ENCODE results near the gene HEG1. TPM values are rescaled to one million over a fixed set of nuclear protein-coding genes. Genes with fewer than 3 reads are reported as not detected.

Gene HEG1
- total and polyA plus RNA-seq, 2 of the 8 experiments (the other 6 are each of a cell fraction or from before 2014, with no cell fraction given), result 5.3 to 9.7 TPM

DNA sequence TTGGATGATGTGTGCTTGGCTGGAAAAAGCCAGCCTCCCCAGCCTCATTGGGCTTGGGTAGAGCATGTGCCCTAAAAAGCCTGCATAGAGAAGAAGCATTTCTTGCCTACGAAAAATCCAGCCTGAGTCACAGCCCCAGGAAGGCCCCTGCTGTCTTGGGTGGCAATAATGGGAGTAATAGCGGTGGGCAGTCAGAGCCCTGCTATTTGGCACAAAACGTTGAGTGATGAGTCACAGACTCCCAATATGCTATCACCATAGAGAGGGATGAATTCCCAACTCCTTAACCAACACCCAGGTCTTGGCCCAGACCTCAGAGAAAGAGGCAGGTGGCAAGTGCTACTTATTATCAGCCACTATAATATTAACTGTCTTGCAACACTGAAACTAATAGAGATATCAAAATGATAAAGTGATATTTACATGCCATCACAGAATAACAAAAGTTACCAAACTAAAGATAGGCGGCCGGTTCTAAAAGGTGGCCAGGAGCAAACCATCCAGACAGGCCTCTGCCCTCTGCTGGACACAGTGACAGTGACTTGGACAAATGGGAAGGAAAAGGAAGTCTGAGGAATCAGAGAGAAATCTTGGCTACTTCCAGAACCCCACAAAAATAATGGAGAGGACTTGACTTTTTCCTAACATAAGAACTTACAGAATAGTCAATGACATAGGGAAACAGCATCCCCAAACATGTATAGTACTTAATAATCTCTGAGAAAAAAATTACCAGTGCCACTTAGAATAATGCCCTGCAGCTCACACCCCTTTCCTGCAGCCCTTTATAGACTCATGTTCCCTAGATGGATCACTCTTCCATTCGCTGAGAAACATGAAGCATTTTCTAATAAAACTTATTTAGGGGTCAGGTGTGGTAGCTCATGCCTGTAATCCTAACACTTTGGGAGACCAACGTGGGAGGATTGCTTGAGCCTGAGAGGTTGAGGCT is 69.3 kb downstream of the HEG1 start:
- H2BK5ac ChIP-seq (ENCODE audit: low read depth, low read length), result no peak overlapping the region
- no peak overlapping the region for H2BK20ac ChIP-seq (ENCODE audit: low read length)
- H3K23ac ChIP-seq (ENCODE audit: insufficient read length), result no peak overlapping the region
- FAIRE-seq (no peak), DNase-seq (ENCODE audit: low read depth in 1 of 2, low spot score in 2 of 2) (peak in 1 of 2 experiments; percentile 44)
- H3K4me3 ChIP-seq (ENCODE audit: extremely low read depth in 1 of 4, insufficient read depth in 2 of 4, low read depth in 3 of 4, low read length in 4 of 4), result no peak overlapping the region
- H4K8ac ChIP-seq (ENCODE audit: extremely low read depth, insufficient read depth, low read length), result no peak overlapping the region
- H3K18ac ChIP-seq (ENCODE audit: extremely low read depth, low read length), result no peak overlapping the region
- no peak overlapping the region for H4K91ac ChIP-seq (replicated peaks; ENCODE audit: insufficient read length, low read length)
- no peaks in the 10 kb centered on the region for H3K23me2 ChIP-seq (ENCODE audit: low read depth, low read length)
- H3K14ac ChIP-seq (ENCODE audit: insufficient read length), result no peak overlapping the region
- H2BK15ac ChIP-seq (ENCODE audit: low read length), result no peak overlapping the region
- CTCF ChIA-PET (ENCODE audit: partially characterized antibody), result interaction anchor here (0.6 to 2.1 kb wide), 14 partner anchors 8 to 600 kb away, joined by 3 to 7 read pairs (median 4); no protein-coding TSS in a partner anchor
- H3K4me1 ChIP-seq (replicated peaks in 1 of 4; ENCODE audit: control insufficient read depth in 3 of 4, insufficient read depth in 4 of 4, low read length in 3 of 4), result no peaks in the 10 kb centered on the region; a peak in 2 of 7 replicates
- H3K27me3 ChIP-seq (replicated peaks in 1 of 4; ENCODE audit: control insufficient read depth in 3 of 4, extremely low read depth in 1 of 4, insufficient read depth in 3 of 4, low read length in 3 of 4), result no peaks in the 10 kb centered on the region
- H2BK120ac ChIP-seq (replicated peaks; ENCODE audit: low read depth, low read length), result no peak overlapping the region
- H3K27ac ChIP-seq (ENCODE audit: low read depth, low read length), result no peak overlapping the region
- H3K4ac ChIP-seq (replicated peaks; ENCODE audit: insufficient read length, low read depth, low read length), result no peak overlapping the region
- H3K79me1 ChIP-seq (ENCODE audit: low read depth, low read length), result no peaks in the 10 kb centered on the region
- 77% methylated on average over 7 of the region's 7 CpGs; no CpG with 5 or more reads in 1 of the 2 experiments for WGBS, 2 experiments (ENCODE audit: extremely low coverage in 1 of 2, insufficient coverage in 1 of 2, insufficient read length in 1 of 2, insufficient replicate concordance in 2 of 2, low coverage in 1 of 2, low lambda C conversion rate in 2 of 2, missing lambda C conversion rate in 1 of 2)
- no peak overlapping the region for H3K56ac ChIP-seq (replicated peaks; ENCODE audit: insufficient read length, low read depth, low read length)
- no peaks in the 10 kb centered on the region for H3K79me2 ChIP-seq (ENCODE audit: control insufficient read depth in 1 of 2, insufficient read depth in 2 of 2, low read length in 2 of 2)
- H2BK12ac ChIP-seq (ENCODE audit: low read depth, low read length), result no peak overlapping the region
- H4K5ac ChIP-seq (ENCODE audit: insufficient read length, low read depth, low read length), result no peak overlapping the region
- H4K20me1 ChIP-seq (replicated peaks in 1 of 2; ENCODE audit: control insufficient read depth in 1 of 2, insufficient read depth in 2 of 2, low read length in 2 of 2), result no peaks in the 10 kb centered on the region
- POLR2A ChIA-PET (ENCODE audit: partially characterized antibody), result no interaction called here
- H2AFZ ChIP-seq (ENCODE audit: low read length), result no peak overlapping the region
- no peaks in the 10 kb centered on the region for H3K9me3 ChIP-seq (ENCODE audit: insufficient read depth in 2 of 2, low read depth in 1 of 2, low read length in 1 of 2)
- no peak overlapping the region for H3K9ac ChIP-seq (replicated peaks in 1 of 4; ENCODE audit: extremely low read depth in 1 of 4, low read depth in 3 of 4, low read length in 3 of 4)
- H2AK5ac ChIP-seq (ENCODE audit: low read depth, low read length), result no peak overlapping the region
- H3K36me3 ChIP-seq (ENCODE audit: control insufficient read depth in 2 of 4, insufficient read depth in 4 of 4, low read length in 3 of 4), result 0 out of 8 replicates have a peak, but pooled peaks cover 0 to 3% (median 0%) of the 10 kb centered on the region in 4 experiments
- H3K4me2 ChIP-seq (ENCODE audit: insufficient read depth in 1 of 2, low read depth in 2 of 2, low read length in 2 of 2), result no peak overlapping the region
- TF ChIP-seq PHF8 (conservative IDR thresholded peaks at IDR 0.05; ENCODE audit: low read depth, low read length) (no peak), ZNF274 (IDR thresholded peaks at IDR 0.05; ENCODE audit: borderline replicate concordance, extremely low read depth, low read length) (no peak), TAF7 (optimal IDR thresholded peaks at IDR 0.05; ENCODE audit: borderline replicate concordance, low read depth, low read length) (no peak), POU5F1 (IDR thresholded peaks at IDR 0.05; ENCODE audit: low read depth, low read length) (no peak), RNF2 (IDR thresholded peaks at IDR 0.05; ENCODE audit: borderline replicate concordance, low read depth, low read length, missing control alignments, poor library complexity, severe bottlenecking) (no peak)
- TF ChIP-seq, protein P1, sequence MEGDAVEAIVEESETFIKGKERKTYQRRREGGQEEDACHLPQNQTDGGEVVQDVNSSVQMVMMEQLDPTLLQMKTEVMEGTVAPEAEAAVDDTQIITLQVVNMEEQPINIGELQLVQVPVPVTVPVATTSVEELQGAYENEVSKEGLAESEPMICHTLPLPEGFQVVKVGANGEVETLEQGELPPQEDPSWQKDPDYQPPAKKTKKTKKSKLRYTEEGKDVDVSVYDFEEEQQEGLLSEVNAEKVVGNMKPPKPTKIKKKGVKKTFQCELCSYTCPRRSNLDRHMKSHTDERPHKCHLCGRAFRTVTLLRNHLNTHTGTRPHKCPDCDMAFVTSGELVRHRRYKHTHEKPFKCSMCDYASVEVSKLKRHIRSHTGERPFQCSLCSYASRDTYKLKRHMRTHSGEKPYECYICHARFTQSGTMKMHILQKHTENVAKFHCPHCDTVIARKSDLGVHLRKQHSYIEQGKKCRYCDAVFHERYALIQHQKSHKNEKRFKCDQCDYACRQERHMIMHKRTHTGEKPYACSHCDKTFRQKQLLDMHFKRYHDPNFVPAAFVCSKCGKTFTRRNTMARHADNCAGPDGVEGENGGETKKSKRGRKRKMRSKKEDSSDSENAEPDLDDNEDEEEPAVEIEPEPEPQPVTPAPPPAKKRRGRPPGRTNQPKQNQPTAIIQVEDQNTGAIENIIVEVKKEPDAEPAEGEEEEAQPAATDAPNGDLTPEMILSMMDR (IDR thresholded peaks at IDR 0.05; ENCODE audit: control extremely low read depth in 1 of 3, insufficient read depth in 1 of 3, low read depth in 1 of 3, low read length in 3 of 3), result peak; percentile 61 to 67 (median 64)
- TF ChIP-seq, protein P2, sequence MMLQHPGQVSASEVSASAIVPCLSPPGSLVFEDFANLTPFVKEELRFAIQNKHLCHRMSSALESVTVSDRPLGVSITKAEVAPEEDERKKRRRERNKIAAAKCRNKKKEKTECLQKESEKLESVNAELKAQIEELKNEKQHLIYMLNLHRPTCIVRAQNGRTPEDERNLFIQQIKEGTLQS (IDR thresholded peaks at IDR 0.05; ENCODE audit: insufficient read depth, low read depth, low read length), result no peak

Measured in H1 (cell line).